K562 (cell line): Measurements from ENCODE around the gene LHX5. TPM values are rescaled to one million over a fixed set of nuclear protein-coding genes. Genes with fewer than 3 reads are reported as not detected.

ENCODE experiments used
- EGR1 ChIP-seq: fragments of 450-650 bp; conservative IDR thresholded peaks from 2 replicates; pipeline ENCODE4 v1.6.1; 2017; ENCODE audit warnings: mild to moderate bottlenecking
- ETS2 ChIP-seq: IDR thresholded peaks from 2 replicates; pipeline ENCODE4 v1.6.1; 2016; ENCODE audit warnings: borderline replicate concordance, missing genetic modification characterization, mild to moderate bottlenecking, moderate library complexity, missing compliant biosample characterization; ENCODE audit not compliant: poor library complexity, severe bottlenecking
- HMGN3 ChIP-seq: IDR thresholded peaks from 2 replicates; pipeline ENCODE4 v1.6.1; 2011; ENCODE audit warnings: borderline replicate concordance, low read depth, mild to moderate bottlenecking, mixed read lengths, low read length; ENCODE audit not compliant: insufficient read length; ENCODE audit errors: extremely low read depth
- HNRNPLL ChIP-seq: fragments of 200-400 bp; formaldehyde crosslinking; IDR thresholded peaks from 2 replicates; pipeline ENCODE4 v1.6.1; 2017; ENCODE audit warnings: low read length, low read depth, mild to moderate bottlenecking; ENCODE audit not compliant: poor library complexity, severe bottlenecking
- KDM5B ChIP-seq: fragments of 200-600 bp; sonication (generic); IDR thresholded peaks from 2 replicates; pipeline ENCODE4 v1.6.1; 2012; ENCODE audit warnings: low read depth, mild to moderate bottlenecking, moderate library complexity, low read length, control low read depth, inconsistent platforms; ENCODE audit not compliant: insufficient replicate concordance
- SMARCE1 ChIP-seq: fragments of 450-650 bp; IDR thresholded peaks from 2 replicates; pipeline ENCODE4 v1.7.1; 2016; ENCODE audit warnings: mild to moderate bottlenecking
- SP1 ChIP-seq: sonication (generic); formaldehyde crosslinking; IDR thresholded peaks from 2 replicates; pipeline ENCODE4 v1.8.1; 2022; ENCODE audit warnings: mild to moderate bottlenecking, missing genetic modification reagents
- ZNF12 ChIP-seq: sonication (generic); formaldehyde crosslinking; IDR thresholded peaks from 2 replicates; pipeline ENCODE4 v1.4.0; 2020; ENCODE audit warnings: mild to moderate bottlenecking, missing genetic modification reagents
- polyA plus RNA-seq, 8 experiments: library from polyadenylated mRNA; depleted of rRNA in 4 of 8; stranded (reverse) in 5 of 8; unstranded in 3 of 8; fragments of >200 nt; fragmentation: Nextera tagmentation in 2 of 8; fragmentation: Illumina TruSeq in 1 of 8; extraction: Ambion mirVana in 2 of 8; extraction: Trizol in 1 of 8; gene quantifications; 2 replicates each; pipeline versions ENCODE4 v1.2.1 to v1.2.3, GENCODE V29; 2011 to 2014; ENCODE audit warnings: inconsistent platforms in 1 of 8, missing spikeins in 1 of 8
- total RNA-seq, 7 experiments: library from RNA; depleted of rRNA in 6 of 7; stranded (reverse); fragments of >200 nt in 6 of 7; fragmentation: Illumina TruSeq in 2 of 7; extraction: Trizol in 2 of 7; gene quantifications; 2 replicates each; pipeline versions ENCODE4 v1.2.1 to v1.2.3, GENCODE V29; 2011 to 2021; ENCODE audit warnings: low replicate concordance in 1 of 7
- TF ChIP-seq, protein P1 (sequence below): sonication (generic); IDR thresholded peaks from 2 replicates; pipeline ENCODE4 v1.6.1; 2016
- TF ChIP-seq, protein P2 (sequence below): fragments of 250-450 bp; sonication (Bioruptor Pico); IDR thresholded peaks from 2 replicates; pipeline ENCODE4 v1.4.0; 2020; ENCODE audit warnings: mild to moderate bottlenecking, moderate library complexity
- TF ChIP-seq, protein P3 (sequence below): fragments of 250-450 bp; sonication (Bioruptor Pico); IDR thresholded peaks from 2 replicates; pipeline ENCODE4 v1.8.0; 2021; ENCODE audit warnings: mild to moderate bottlenecking, moderate library complexity

Gene LHX5
- total and polyA plus RNA-seq, 9 of the 15 experiments (the other 6 are each of a cell fraction or from before 2014, with no cell fraction given) = 0.04 to 0.17 (median 0.05) TPM; not detected in 6

DNA sequence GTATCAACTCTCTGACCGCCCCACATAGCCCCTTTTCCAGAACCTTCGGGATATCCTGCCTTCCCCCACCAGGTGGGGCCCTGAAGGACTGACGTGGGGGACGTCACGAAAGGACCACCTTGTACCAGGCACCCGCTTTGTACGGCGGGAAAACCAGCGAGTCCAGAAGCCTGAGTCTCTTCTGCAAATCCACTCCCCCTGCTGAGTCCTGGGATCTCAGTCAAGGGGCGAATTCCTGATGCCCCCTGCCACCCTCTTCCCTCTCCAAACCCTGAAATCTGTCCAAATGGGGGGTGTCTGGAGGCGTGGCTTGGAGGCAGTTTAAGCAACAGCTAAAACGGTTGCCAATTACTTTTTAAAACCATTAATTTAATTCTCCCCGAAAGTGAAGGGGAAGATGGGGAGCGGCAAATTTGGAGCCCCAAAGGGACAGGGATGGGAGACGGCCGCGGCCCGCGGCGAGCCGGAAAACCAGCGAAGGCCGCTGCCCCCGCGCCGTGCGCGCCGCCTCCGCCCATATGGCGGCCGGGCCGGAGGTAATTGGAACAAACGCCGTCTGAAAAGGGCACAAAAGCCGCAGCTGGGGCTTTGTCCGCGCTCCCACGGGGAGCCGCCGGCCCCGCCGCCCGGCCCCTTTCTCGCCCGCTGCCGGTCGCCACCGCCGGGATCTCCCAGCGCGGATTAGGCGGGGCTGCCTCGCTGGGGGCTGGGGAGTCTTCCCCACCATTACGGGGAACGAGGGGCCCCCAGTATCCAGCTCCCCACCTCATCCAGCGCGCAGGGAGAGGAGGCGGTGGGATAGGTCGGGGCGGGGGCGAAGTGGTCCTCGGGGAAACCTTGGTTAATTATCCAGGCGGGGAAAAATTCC, 6.6 kb downstream of the LHX5 start (continued):
- TF ChIP-seq, protein P1, sequence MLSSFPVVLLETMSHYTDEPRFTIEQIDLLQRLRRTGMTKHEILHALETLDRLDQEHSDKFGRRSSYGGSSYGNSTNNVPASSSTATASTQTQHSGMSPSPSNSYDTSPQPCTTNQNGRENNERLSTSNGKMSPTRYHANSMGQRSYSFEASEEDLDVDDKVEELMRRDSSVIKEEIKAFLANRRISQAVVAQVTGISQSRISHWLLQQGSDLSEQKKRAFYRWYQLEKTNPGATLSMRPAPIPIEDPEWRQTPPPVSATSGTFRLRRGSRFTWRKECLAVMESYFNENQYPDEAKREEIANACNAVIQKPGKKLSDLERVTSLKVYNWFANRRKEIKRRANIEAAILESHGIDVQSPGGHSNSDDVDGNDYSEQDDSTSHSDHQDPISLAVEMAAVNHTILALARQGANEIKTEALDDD = no peak
- TF ChIP-seq SMARCE1 (no peak), ETS2 (no peak), KDM5B (peak; percentile 43), EGR1 (peak; percentile 38; the same call in 1 of the 2 replicates), ZNF12 (CRISPR knock-in tag) (no peak), HNRNPLL (peak; percentile 21), HMGN3 (no peak), SP1 (no peak)
- TF ChIP-seq, protein P2, sequence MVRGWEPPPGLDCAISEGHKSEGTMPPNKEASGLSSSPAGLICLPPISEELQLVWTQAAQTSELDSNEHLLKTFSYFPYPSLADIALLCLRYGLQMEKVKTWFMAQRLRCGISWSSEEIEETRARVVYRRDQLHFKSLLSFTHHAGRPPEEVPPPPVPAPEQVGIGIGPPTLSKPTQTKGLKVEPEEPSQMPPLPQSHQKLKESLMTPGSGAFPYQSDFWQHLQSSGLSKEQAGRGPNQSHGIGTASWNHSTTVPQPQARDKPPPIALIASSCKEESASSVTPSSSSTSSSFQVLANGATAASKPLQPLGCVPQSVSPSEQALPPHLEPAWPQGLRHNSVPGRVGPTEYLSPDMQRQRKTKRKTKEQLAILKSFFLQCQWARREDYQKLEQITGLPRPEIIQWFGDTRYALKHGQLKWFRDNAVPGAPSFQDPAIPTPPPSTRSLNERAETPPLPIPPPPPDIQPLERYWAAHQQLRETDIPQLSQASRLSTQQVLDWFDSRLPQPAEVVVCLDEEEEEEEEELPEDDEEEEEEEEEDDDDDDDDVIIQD (CRISPR knock-in tag) = no peak
- TF ChIP-seq, protein P3, sequence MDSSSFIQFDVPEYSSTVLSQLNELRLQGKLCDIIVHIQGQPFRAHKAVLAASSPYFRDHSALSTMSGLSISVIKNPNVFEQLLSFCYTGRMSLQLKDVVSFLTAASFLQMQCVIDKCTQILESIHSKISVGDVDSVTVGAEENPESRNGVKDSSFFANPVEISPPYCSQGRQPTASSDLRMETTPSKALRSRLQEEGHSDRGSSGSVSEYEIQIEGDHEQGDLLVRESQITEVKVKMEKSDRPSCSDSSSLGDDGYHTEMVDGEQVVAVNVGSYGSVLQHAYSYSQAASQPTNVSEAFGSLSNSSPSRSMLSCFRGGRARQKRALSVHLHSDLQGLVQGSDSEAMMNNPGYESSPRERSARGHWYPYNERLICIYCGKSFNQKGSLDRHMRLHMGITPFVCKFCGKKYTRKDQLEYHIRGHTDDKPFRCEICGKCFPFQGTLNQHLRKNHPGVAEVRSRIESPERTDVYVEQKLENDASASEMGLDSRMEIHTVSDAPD (CRISPR knock-in tag) = no peak
